Stimulated activated CD8-positive, alpha-beta memory T cell treated with anti-CD3 and anti-CD28 coated beads, Interleukin-4, amount 100 ng/mL, for 24 hours (primary cell): ENCODE data around the gene COX6A2.
"Not testable (repeated sequence)": the region's sequence is repeated elsewhere in the genome, so short reads cannot be mapped to it uniquely, and the experiment has no call there.

Experiments used
- DNase-seq: peaks from one replicate; pipeline ENCODE4 v3.0.0-alpha.2; 2020; ENCODE audit warnings: low read depth

The COX6A2 gene

DNA sequence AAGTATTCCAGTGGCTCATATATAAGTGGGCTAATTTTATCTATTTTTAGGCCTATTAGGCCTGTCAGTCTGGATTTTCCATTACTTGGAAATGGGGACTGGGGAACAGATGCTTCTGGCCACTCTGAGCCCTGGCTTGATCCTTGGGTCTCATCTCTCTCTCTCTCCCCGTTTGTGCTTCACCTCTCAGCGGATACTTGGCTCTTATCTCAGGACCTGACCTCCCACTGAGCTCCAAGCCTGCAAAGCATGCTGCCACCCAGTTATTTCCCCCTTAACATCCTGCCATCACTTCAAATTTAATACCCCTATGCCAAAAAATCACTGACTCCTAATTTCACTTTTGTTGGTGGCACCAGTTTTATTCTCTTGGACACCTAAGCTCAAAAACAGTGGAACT lies 10.3 kb upstream of the COX6A2 start:
- DNase-seq = no peak

DNA sequence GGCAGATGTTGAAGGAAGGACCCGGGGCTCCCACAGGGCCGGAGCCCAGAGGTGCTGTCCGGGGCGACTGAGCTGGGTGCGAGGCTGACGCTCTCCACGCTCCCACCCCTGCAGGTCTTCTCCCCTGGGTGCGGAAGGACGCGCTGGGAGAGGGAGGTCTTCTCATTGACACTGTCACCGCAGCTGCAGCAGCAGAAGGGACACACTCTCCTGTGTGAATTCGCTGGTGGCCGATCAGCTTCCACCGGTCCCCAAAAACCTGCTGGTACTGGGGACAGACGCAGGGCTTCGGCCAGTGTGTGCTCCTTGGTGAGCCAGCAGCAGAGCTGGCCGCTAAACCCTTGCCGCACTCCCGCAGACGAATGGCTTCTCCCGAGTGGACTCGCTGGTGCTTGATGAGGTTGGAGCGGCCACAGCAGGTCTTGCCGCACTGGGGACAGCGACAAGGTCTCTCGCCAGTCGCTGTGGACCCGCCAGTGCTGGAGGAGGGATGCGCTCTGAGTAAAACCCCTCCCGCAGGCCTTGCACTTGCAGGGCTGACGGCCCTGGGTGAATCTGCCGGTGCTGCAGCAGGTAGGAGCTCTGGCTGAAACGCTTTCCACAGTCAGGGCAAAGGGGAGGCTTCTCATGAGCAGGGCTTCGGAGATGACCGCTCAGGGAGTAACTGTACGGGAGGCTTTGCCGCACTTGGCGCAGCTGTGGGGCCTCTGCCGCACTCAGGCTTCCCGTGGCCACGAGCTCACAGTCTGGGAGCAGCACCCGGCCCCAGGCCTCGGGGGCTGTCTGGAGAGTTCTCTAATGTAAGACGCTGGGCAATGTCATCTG lies 8.3 kb upstream of the COX6A2 start:
- DNase-seq = no peak

- no peak for DNase-seq
Measured at GRCh38 chr16:31435341-31436220, 7.4 kb upstream of the COX6A2 start.

DNA sequence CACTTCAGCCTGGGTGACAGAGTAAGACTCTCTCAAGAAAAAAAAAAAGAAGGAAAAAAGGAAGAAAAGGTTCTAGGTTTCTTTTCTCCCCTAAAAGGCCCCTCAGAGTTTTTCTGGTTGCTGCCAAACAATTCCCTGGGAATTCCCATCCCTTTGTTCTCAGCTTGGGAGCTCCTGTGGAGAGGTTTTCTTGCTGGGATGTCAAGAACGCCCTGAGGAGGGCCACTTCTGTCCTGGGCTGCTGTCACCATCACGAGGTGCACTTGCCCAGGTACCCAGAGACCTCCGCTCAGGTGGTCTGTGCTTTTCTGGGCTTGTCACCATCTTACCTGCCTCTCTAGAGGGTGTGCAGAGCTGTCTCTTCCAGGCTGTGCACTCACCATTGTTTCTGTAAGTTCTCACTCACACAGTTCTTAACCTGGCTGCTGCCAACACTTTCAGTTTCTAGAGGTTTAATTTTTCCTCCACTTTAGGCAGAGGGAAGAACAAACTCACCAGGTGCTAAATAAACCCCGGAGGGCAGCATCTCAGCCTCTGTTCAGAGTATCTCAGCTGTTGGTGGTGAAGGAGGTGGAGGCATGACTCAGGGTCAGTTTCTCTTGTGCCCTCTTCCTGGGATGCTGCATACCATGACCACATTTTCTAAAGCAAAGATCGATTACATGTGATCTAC lies 2.4 kb upstream of the COX6A2 start:
- DNase-seq = no peak

GRCh38 chr16:31429796-31430195 lies 1.6 kb upstream of the COX6A2 start:
- DNase-seq = no peak

GRCh38 chr16:31429314-31429713 lies 1.2 kb upstream of the COX6A2 start:
- DNase-seq = no peak

DNA sequence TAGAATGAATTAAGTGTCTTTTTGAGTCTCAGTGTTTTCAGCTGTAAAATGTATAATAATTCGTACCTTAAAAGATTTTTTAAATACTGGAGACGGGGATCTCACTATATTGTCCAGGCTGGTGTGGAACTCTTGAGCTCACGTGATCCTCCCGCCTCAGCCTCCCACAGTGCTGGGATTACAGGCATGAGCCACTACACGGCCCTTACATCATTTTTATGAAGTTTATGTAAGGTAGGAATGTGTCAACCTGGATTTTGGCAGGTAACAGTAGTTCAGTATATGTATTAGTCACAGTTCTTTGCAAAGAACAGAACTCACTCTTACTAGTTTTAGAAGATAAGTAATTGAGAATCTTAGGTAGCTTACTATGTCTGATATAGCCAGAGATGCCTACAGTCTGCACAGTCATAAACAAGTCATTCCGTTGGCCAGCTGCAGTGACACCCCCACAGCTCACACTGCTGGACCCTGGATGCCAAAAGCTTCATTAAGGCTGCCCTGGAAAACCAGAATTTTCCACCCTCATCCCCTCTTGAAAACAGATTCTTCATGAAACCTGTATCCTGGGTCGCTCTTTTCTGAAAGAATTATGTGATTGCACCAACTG lies 583 bp upstream of the COX6A2 start:
- DNase-seq = no peak

DNA sequence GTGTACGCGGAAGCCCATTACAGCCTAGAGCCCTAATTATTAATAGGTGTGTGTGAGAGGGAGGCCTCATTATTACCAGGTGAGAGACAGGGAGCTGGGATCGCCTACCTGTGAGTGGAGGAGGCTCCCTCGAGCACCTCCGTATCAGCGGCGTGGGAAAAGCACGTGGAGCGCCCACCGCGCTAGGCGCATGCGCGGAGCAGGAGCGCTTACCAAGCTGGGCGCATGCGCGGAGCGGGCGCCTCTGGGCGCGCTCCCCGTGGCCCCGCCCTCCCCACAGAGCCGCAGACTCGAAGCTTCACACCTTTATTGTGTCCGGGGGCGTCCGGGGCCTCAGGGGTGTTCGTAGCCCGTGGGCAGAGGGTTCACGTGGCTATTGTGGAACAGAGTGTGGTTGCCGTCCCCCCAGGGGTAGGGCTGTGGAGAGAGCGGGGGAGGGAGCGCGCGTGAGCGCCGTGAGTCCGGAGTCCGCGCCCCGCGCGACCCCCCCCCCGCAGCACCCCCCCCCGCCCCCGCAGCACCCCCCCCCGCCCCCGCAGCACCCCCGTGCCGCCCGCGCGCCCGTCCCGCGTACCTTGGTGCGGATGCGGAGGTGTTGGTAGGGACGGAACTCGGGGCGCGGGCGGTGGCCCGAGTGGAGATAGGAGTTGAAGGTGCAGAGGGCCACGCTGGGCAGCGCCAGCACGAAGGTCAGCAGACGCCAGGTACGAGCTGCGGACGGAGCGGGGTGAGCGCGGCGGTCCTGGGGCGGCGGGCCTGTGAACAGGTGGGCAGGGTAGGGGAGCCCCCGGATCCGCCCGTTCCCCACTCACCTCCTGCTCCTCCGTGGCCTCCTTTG lies 500 bp downstream of the COX6A2 start:
- DNase-seq = peak; percentile 61

DNA sequence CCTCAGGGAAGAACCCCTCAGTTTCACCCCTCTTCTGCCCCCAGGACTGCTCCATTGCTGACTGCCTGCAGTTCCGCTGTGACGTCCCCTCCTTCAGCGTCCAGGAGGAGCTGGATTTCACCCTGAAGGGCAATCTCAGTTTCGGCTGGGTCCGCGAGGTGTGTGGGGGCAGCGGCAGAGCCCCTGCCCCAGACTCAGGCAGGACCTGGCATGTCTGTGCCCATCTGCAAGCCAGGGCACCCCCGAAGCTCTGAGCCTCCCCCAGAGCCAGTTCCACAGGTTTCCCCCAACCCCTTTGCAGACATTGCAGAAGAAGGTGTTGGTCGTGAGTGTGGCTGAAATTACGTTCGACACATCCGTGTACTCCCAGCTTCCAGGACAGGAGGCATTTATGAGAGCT lies 4.4 kb downstream of the COX6A2 start:
- DNase-seq = no peak

DNA sequence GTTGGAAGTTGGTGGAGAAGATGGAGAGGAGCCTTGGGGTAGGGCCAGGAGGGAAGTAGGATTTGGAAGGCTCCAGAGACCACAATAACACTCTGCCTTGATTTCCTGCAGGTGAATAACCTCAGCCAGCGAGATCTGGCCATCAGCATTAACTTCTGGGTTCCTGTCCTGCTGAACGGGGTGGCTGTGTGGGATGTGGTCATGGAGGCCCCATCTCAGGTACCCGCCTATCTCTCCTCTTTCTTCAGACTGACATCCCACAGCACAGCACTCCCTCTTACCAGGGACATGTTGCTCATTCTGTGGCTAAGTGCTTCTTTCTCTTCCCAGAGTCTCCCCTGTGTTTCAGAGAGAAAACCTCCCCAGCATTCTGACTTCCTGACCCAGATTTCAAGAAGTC lies 4.9 kb downstream of the COX6A2 start:
- DNase-seq = no peak

DNA sequence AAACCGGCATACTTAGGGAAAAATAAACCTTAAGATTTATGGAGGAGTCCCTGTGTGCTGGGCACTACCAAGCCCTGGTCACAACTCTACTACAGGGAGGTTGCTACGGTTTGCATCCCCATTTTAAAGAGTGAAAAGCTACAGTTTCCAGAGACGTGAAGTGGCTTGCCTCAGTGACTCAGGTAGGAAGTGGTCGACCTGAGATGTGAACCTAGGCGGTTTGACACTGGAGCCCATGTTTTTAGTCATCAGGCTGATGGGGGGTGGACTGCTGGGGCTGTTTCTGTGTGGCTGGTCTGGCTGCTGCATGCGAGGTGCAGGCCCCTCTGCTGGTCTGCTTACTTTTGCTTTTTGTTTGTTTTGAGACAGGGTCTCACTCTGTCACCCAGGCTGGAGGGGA lies 6.6 kb downstream of the COX6A2 start:
- DNase-seq = peak; percentile 55

GRCh38 chr16:31420037-31420436 lies 8.1 kb downstream of the COX6A2 start:
- no peak for DNase-seq

DNA sequence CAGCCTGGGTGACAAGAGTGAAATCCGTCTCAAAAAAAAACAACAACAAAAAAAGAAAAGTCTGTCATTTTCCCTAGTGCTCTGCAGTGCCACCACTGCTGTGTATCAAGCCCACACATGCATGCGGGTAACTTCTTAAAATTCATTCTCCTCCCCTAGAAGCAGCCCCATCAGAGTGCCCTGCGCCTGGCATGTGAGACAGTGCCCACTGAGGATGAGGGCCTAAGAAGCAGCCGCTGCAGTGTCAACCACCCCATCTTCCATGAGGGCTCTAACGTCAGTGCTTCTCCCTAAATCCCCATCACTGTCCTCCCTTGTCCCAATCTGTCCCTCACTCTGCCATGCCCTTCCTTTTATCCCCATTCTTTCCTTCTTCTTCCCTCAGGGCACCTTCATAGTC lies 10.2 kb downstream of the COX6A2 start:
- DNase-seq = no peak

- DNase-seq = not testable (repeated sequence)
Measured at GRCh38 chr16:31417036-31417435, 11.1 kb downstream of the COX6A2 start.

DNA sequence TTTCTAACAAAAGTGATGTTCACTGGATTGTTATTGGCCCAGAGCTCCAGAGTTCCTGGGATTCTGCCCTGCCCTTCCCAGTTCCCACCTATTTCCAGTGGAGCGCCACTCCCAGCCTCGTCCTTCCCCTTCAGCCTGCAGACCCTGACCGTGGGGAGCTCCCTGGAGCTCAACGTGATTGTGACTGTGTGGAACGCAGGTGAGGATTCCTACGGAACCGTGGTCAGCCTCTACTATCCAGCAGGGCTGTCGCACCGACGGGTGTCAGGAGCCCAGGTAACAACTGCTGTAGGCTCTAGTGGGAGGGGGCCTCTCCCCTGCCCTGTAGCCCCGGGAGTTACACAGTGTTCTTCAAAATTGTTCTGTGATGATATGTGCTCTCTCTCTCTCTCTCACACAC lies 11.8 kb downstream of the COX6A2 start:
- no peak for DNase-seq

DNA sequence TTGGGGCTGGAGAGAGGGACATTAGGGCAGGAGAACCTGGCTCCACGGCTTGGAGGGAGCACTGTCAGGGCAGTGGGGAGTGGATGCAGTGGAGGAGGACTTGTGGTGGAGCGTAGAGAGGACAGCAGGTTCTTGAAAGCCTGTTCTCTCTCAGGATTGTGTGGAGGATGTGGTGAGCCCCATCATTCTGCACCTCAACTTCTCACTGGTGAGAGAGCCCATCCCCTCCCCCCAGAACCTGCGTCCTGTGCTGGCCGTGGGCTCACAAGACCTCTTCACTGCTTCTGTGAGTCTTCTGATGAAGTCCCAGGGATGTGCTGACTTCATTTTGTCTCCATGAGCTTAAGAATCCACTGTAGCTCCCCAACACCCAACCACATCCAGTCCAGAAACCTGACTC lies 13.5 kb downstream of the COX6A2 start:
- DNase-seq = no peak

GRCh38 chr16:31413943-31414342 lies 14.2 kb downstream of the COX6A2 start:
- no peak for DNase-seq

DNA sequence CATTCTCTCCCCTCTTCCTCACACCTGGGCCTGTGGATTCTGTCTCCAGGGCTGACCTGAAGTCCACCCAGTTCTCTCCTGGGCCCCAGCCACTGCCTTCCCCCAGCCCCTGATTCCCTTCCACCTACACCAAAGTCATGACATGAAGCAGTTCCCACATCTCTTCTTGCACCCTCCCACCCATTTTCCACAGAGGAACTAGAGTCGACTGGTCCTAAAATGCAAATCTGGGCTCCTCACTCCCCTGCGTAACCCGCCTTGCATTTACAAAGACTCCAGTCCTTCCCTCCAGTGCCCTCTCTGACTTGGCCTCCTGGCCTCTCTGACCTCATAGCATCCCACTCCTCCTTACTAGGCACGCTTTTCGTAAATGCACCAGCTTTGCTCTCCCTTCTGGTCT lies 14.8 kb downstream of the COX6A2 start:
- no peak for DNase-seq

DNA sequence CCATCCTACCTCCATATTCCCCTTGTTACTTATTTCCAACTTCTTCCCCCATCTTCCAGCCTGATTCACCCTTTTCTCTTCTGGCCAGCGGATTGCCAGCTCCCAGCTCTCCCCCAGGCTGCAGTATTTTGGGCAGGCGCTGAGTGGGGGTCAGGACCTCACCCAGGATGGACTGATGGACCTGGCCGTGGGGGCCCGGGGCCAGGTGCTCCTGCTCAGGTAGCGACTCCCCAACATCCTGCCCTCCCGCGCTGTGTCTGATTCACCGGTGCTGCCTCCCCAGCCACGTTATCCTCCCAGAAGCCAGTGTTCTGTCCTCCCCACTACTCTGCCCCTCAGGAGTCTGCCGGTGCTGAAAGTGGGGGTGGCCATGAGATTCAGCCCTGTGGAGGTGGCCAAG lies 15.4 kb downstream of the COX6A2 start:
- DNase-seq = no peak

GRCh38 chr16:31411024-31411844 lies 16.9 kb downstream of the COX6A2 start:
- DNase-seq = no peak

DNA sequence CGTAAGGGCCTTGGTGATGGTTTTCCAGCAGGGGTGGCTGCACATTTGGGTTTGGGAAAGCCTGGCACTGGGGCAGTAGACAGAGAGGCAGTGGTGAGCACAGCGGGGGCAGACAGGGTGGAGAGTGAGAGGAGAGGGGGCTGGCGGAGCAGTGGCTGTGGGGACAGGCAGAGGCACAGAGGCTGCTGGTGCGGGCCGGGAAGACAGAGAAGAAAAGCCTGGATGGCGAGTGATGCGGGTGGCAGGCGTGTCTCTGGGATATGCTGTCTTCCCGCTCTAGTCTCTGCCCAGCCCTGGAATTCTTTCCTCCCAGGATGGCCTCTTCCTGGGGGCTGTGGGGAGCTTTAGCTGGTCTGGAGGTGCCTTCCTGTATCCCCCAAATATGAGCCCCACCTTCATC lies 18.1 kb downstream of the COX6A2 start:
- DNase-seq = no peak
